IMR-90 (cell line): ENCODE results near the gene MSI2. TPM values are rescaled to one million over a fixed set of nuclear protein-coding genes. Genes with fewer than 3 reads are reported as not detected.

ENCODE experiments used
- ATAC-seq: fragments of 200-7000 bp; cut with Tn5 transposase; 2 replicates; pipeline ENCODE4 v1.9.1; 2020; ENCODE audit warnings: low read depth, mild to moderate bottlenecking, moderate library complexity
- BruUV-seq: library from RNA; stranded (reverse); fragments of 400-500 nt; replicated peaks from 2 replicates; lab custom pipeline; 2021; lab: Mats Ljungman, UMichigan
- CTCF ChIA-PET: fragments of 300-600 bp; formaldehyde crosslinking; extraction: SDS; loops from one replicate; lab custom pipeline; 2021; ENCODE audit warnings: antibody characterized with exemption; lab: Yijun Ruan, JAX
- POLR2A ChIA-PET: fragments of 300-600 bp; sonication (Branson Sonifier 250); formaldehyde crosslinking; loops from one replicate; lab custom pipeline; 2022; ENCODE audit warnings: antibody characterized with exemption; ENCODE audit not compliant: unreplicated experiment; lab: Charles Lee
- DNase-seq: peaks from one replicate; pipeline ENCODE4 v3.0.0; 2013
- H2AFZ ChIP-seq: replicated peaks from 2 replicates; pipeline ENCODE3; 2013; ENCODE audit warnings: low read length, mild to moderate bottlenecking; ENCODE audit not compliant: poor library complexity
- H2AK5ac ChIP-seq: 2 replicates; pipeline ENCODE4 v1.6.1; 2013; ENCODE audit warnings: low read depth, low read length, inconsistent platforms
- H2AK9ac ChIP-seq: replicated peaks from 2 replicates; pipeline ENCODE3; 2013; ENCODE audit warnings: mild to moderate bottlenecking, low read depth, low read length, moderate library complexity; ENCODE audit not compliant: poor library complexity
- H2BK120ac ChIP-seq: 2 replicates; pipeline ENCODE4 v1.6.1; 2013; ENCODE audit warnings: low read depth, low read length, inconsistent platforms
- H2BK15ac ChIP-seq: 3 replicates; pipeline ENCODE4 v1.6.1; 2013; ENCODE audit warnings: low read depth, low read length, inconsistent platforms
- H2BK20ac ChIP-seq: 2 replicates; pipeline ENCODE4 v1.6.1; 2013; ENCODE audit warnings: low read depth, mild to moderate bottlenecking, inconsistent platforms, low read length, moderate library complexity
- H2BK5ac ChIP-seq: 2 replicates; pipeline ENCODE4 v1.6.1; 2013; ENCODE audit warnings: mild to moderate bottlenecking, low read depth, low read length, inconsistent platforms; ENCODE audit not compliant: poor library complexity, severe bottlenecking
- H3K14ac ChIP-seq: replicated peaks from 2 replicates; pipeline ENCODE4 v1.6.1; 2013; ENCODE audit warnings: low read depth, low read length, inconsistent platforms
- H3K18ac ChIP-seq: 2 replicates; pipeline ENCODE4 v1.6.1; 2013; ENCODE audit warnings: low read depth, low read length, control low read depth
- H3K23ac ChIP-seq: 2 replicates; pipeline ENCODE4 v1.6.1; 2013; ENCODE audit warnings: low read depth, low read length, inconsistent platforms
- H3K27ac ChIP-seq: 2 replicates; pipeline ENCODE4 v1.5.1; 2013; ENCODE audit warnings: mild to moderate bottlenecking, control low read depth, low read length; ENCODE audit not compliant: insufficient read depth
- H3K27me3 ChIP-seq: 2 replicates; pipeline ENCODE4 v1.6.1; 2013; ENCODE audit warnings: low read length; ENCODE audit not compliant: control insufficient read depth, insufficient read depth
- H3K36me3 ChIP-seq: 2 replicates; pipeline ENCODE4 v1.6.1; 2013; ENCODE audit warnings: low read length, mixed read lengths; ENCODE audit not compliant: control insufficient read depth, insufficient read depth
- H3K4ac ChIP-seq: 2 replicates; pipeline ENCODE4 v1.6.1; 2013; ENCODE audit warnings: low read depth, low read length, inconsistent platforms
- H3K4me1 ChIP-seq: 2 replicates; pipeline ENCODE4 v1.6.1; 2013; ENCODE audit warnings: low read length, mixed read lengths; ENCODE audit not compliant: control insufficient read depth, insufficient read depth
- H3K4me2 ChIP-seq: 2 replicates; pipeline ENCODE4 v1.6.1; 2013; ENCODE audit warnings: low read depth, mild to moderate bottlenecking, control low read depth, low read length, moderate library complexity
- H3K4me3 ChIP-seq: 2 replicates; pipeline ENCODE4 v1.5.1; 2013; ENCODE audit warnings: low read depth, mild to moderate bottlenecking, control low read depth, low read length, moderate library complexity; ENCODE audit not compliant: insufficient read depth
- H3K56ac ChIP-seq: 2 replicates; pipeline ENCODE4 v1.6.1; 2013; ENCODE audit warnings: low read length, inconsistent platforms; ENCODE audit not compliant: insufficient read depth; ENCODE audit errors: extremely low read depth
- H3K79me1 ChIP-seq, 2 experiments: 2 replicates each; pipeline ENCODE4 v1.6.1; 2013; ENCODE audit warnings: low read length in 2 of 2, inconsistent platforms in 1 of 2, low read depth in 1 of 2
- H3K9ac ChIP-seq: 2 replicates; pipeline ENCODE4 v1.6.1; 2013; ENCODE audit warnings: low read depth, low read length, control low read depth
- H3K9me1 ChIP-seq: 2 replicates; pipeline ENCODE4 v1.6.1; 2013; ENCODE audit warnings: low read length, inconsistent platforms; ENCODE audit not compliant: insufficient read depth
- H3K9me3 ChIP-seq: 2 replicates; pipeline ENCODE4 v1.6.1; 2013; ENCODE audit warnings: low read length; ENCODE audit not compliant: control insufficient read depth, insufficient read depth
- H4K20me1 ChIP-seq: 2 replicates; pipeline ENCODE4 v1.6.1; 2013; ENCODE audit warnings: low read length, inconsistent platforms; ENCODE audit not compliant: insufficient read depth
- H4K5ac ChIP-seq: 2 replicates; pipeline ENCODE4 v1.6.1; 2013; ENCODE audit warnings: mild to moderate bottlenecking, low read depth, low read length, control low read depth
- H4K8ac ChIP-seq, 2 experiments: 2 replicates each; pipeline ENCODE4 v1.6.1; 2013; ENCODE audit warnings: low read depth in 2 of 2, low read length in 2 of 2, control low read depth in 1 of 2, inconsistent platforms in 1 of 2
- H4K91ac ChIP-seq: 2 replicates; pipeline ENCODE4 v1.6.1; 2013; ENCODE audit warnings: low read depth, low read length, inconsistent platforms; ENCODE audit not compliant: insufficient read depth
- CEBPB ChIP-seq: IDR thresholded peaks from 2 replicates; pipeline ENCODE4 v1.6.1; 2012; ENCODE audit warnings: low read depth, low read length, improper control_type of control experiment
- WGBS, 2 experiments: methylation state at CpG; one replicate each; pipeline versions ENCODE4 v1.1.5 to v1.1.7; 2013; ENCODE audit warnings: missing lambda C conversion rate in 2 of 2; ENCODE audit not compliant: insufficient read length in 1 of 2; ENCODE audit errors: extremely low coverage in 2 of 2; 5-methylcytosine and 5-hydroxymethylcytosine counted together
- dilution Hi-C: fragments of 300-500 bp; cut with HindIII; formaldehyde crosslinking; loops from one replicate; pipeline ENCODE4 v1.14.3; 2018; ENCODE audit warnings: low sequenced_read_pairs; ENCODE audit not compliant: unreplicated experiment
- in situ Hi-C: fragments of 300-500 bp; cut with MboI; formaldehyde crosslinking; loops from 3 replicates; pipeline ENCODE4 v1.14.3; 2019; ENCODE audit warnings: low sequenced_read_pairs, inconsistent platforms, mixed read lengths
- intact Hi-C: fragments of 100-400 bp; cut with micrococcal nuclease; formaldehyde crosslinking; loops from 2 replicates; pipeline ENCODE4 v1.10.0; 2022
- polyA plus RNA-seq, 3 experiments: library from polyadenylated mRNA; depleted of rRNA; stranded (reverse); fragments of >200 nt; gene quantifications; 2 replicates each; pipeline ENCODE4 v1.2.3, GENCODE V29; 2012; ENCODE audit warnings: low replicate concordance in 1 of 3
- total RNA-seq: library from RNA; depleted of rRNA; stranded (reverse); fragments of >200 nt; gene quantifications from 2 replicates; pipeline ENCODE4 v1.2.3, GENCODE V29; 2012

Gene MSI2
- total and polyA plus RNA-seq, 2 of the 4 experiments (the other 2 are of a cell fraction), result 13.0 to 16.0 TPM

DNA sequence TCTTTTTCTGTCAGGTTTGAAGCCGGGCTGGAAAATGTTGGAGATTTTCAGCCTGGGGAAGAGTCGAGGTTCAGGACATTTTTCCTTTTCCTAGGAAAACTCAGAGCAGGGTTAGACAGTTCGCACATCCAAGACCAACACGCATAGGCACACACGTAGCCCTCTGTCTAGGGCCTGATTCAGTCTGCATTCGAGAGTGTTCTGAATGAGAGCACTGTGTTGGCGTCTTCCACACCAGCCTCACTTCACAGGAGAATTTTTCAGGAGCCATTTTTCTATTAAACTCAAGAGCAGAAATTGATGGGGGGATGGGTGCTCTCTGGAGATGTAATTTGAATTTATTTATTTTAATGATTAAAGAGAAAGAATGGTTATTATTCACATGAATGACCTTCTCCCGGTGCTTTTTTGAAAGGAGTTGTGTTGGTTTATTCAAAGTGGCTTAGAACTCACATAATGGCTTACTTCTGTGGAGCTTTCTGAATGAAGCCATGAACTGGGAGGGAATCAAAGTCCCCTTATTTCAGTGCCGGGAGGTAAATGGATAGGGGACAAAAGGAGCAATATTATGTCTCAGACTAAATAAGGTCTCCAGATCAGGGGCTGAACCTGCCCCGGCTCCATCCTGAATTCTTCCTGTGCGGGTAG is 294.5 kb downstream of the MSI2 start:
- Histone ChIP-seq H2BK120ac (no peak overlapping the region), H3K79me1 (peaks cover 0 to 13% of the 10 kb centered on the region in 2 experiments; a peak in 1 of 4 replicates), H3K9me1 (peaks cover 6% of the 10 kb centered on the region; the same call in 1 of the 2 replicates), H4K8ac (no peak overlapping the region), H2BK20ac (no peak overlapping the region), H2AK5ac (no peak overlapping the region), H2BK15ac (no peak overlapping the region), H3K36me3 (no peaks in the 10 kb centered on the region), H2AFZ (peak overlapping the region; percentile 8), H3K23ac (no peak overlapping the region), H3K14ac (no peak overlapping the region), H3K4me2 (no peak overlapping the region), H3K18ac (no peak overlapping the region), H3K4me3 (no peak overlapping the region), H4K20me1 (no peaks in the 10 kb centered on the region), H3K9ac (no peak overlapping the region), H4K91ac (no peak overlapping the region), H4K5ac (no peak overlapping the region), H3K27ac (no peak overlapping the region), H3K9me3 (no peaks in the 10 kb centered on the region), H2AK9ac (no peak overlapping the region), H3K4ac (no peak overlapping the region), H3K56ac (no peak overlapping the region), H2BK5ac (no peak overlapping the region), H3K27me3 (no peaks in the 10 kb centered on the region), H3K4me1 (peaks cover 9% of the 10 kb centered on the region)
- dilution Hi-C loops (no loop called here), intact Hi-C loops (no loop called here), in situ Hi-C loops (no loop called here)
- CTCF ChIA-PET, result no interaction called here
- DNase-seq (no peak), ATAC-seq (no peak)
- TF ChIP-seq CEBPB, result no peak
- POLR2A ChIA-PET, result no interaction called here
- no TSS peak for BruUV-seq
- WGBS, 2 experiments, result 100% methylated on average over 2 of the region's 11 CpGs; no CpG with 5 or more reads in 1 of the 2 experiments
